Hematopoietic multipotent progenitor cell (in vitro differentiated cells): ENCODE results near the gene FAM72C. TPM values are rescaled to one million over a fixed set of nuclear protein-coding genes. Genes with fewer than 3 reads are reported as not detected.
"Not testable (repeated sequence)": the region's sequence is repeated elsewhere in the genome, so short reads cannot be mapped to it uniquely, and the experiment has no call there.

Experiments used
- DNase-seq, 3 donors: peaks; one replicate each; pipeline ENCODE4 v3.0.0-alpha.2; 2011 to 2015; ENCODE audit warnings: low read depth in 2 of 3, low spot score in 2 of 3
- total RNA-seq: library from RNA; depleted of rRNA; stranded (reverse); fragments of >200 nt; gene quantifications from one replicate; pipeline ENCODE4 v1.2.3, GENCODE V29; 2012

Gene FAM72C
- not detected for total RNA-seq

- not testable (repeated sequence) for DNase-seq
These were observed at the start of gene FAM72C for GRCh38 chr1:143971924-143972700. Gene FAM72C, minus strand, starts transcription at chr1:143971986. Its CDS starts 845 bp downstream, at chr1:143971141.

- DNase-seq = not testable (repeated sequence)
These were observed 48.4 kb upstream of the FAM72C start for GRCh38 chr1:144020001-144020738.

GRCh38 chr1:144019101-144019500, 47.3 kb upstream of the FAM72C start:
- DNase-seq = not testable (repeated sequence)

GRCh38 chr1:144015180-144015966, 43.6 kb upstream of the FAM72C start:
- not testable (repeated sequence) for DNase-seq

- not testable (repeated sequence) for DNase-seq
These were observed 42.7 kb upstream of the FAM72C start for GRCh38 chr1:144014528-144014927.

- DNase-seq = not testable (repeated sequence)
These were observed 42.3 kb upstream of the FAM72C start for GRCh38 chr1:144014121-144014520.

GRCh38 chr1:144012168-144012733, 40.5 kb upstream of the FAM72C start:
- DNase-seq = not testable (repeated sequence)

GRCh38 chr1:144009410-144009809, 37.6 kb upstream of the FAM72C start:
- DNase-seq = not testable (repeated sequence)

- not testable (repeated sequence) for DNase-seq
These were observed 32.5 kb upstream of the FAM72C start for GRCh38 chr1:144004259-144004658.

GRCh38 chr1:144003306-144004029, 31.7 kb upstream of the FAM72C start:
- DNase-seq = not testable (repeated sequence)

GRCh38 chr1:144002141-144002881, 30.5 kb upstream of the FAM72C start:
- not testable (repeated sequence) for DNase-seq

GRCh38 chr1:144001077-144001476, 29.3 kb upstream of the FAM72C start:
- DNase-seq = not testable (repeated sequence)

GRCh38 chr1:143996020-143996419, 24.2 kb upstream of the FAM72C start:
- not testable (repeated sequence) for DNase-seq

GRCh38 chr1:143993301-143993907, 21.6 kb upstream of the FAM72C start:
- DNase-seq = not testable (repeated sequence)

GRCh38 chr1:143990699-143991098, 18.9 kb upstream of the FAM72C start:
- not testable (repeated sequence) for DNase-seq

GRCh38 chr1:143989719-143990118, 17.9 kb upstream of the FAM72C start:
- not testable (repeated sequence) for DNase-seq

- DNase-seq = not testable (repeated sequence)
These were observed 17.6 kb upstream of the FAM72C start for GRCh38 chr1:143989427-143989712.

- DNase-seq = not testable (repeated sequence)
These were observed 17.0 kb upstream of the FAM72C start for GRCh38 chr1:143988602-143989426.
